Nephron (organoid): ENCODE data around the gene LCAT.

Source experiments
- H3K27ac Mint-ChIP-seq, 3 experiments: 2 replicates each; pipeline ENCODE4 v1.8.0; 2020; ENCODE audit warnings: mixed read lengths in 3 of 3, mild to moderate bottlenecking in 2 of 3, moderate library complexity in 1 of 3
- H3K27me3 Mint-ChIP-seq: 2 replicates; pipeline ENCODE4 v1.8.0; 2021; ENCODE audit warnings: low read depth, mild to moderate bottlenecking, moderate library complexity, mixed read lengths
- H3K36me3 Mint-ChIP-seq: 2 replicates; pipeline ENCODE4 v1.8.0; 2020; ENCODE audit warnings: low read depth, mixed read lengths
- H3K4me1 Mint-ChIP-seq: 2 replicates; pipeline ENCODE4 v1.8.0; 2020; ENCODE audit warnings: mixed read lengths
- H3K4me3 Mint-ChIP-seq, 3 experiments: 2 replicates each; pipeline ENCODE4 v1.8.0; 2020; ENCODE audit warnings: mild to moderate bottlenecking in 3 of 3, mixed read lengths in 3 of 3, moderate library complexity in 2 of 3
- H3K9me3 Mint-ChIP-seq: 2 replicates; pipeline ENCODE4 v1.8.0; 2020; ENCODE audit warnings: mixed read lengths
- TF ChIP-seq, protein P1 (sequence below), 3 experiments: fragments of 200-600 bp; sonication (generic); IDR thresholded peaks; one replicate each; pipeline ENCODE4 v1.5.0; 2021; ENCODE audit warnings: antibody characterized with exemption in 3 of 3; ENCODE audit not compliant: unreplicated experiment in 3 of 3

Gene LCAT

DNA sequence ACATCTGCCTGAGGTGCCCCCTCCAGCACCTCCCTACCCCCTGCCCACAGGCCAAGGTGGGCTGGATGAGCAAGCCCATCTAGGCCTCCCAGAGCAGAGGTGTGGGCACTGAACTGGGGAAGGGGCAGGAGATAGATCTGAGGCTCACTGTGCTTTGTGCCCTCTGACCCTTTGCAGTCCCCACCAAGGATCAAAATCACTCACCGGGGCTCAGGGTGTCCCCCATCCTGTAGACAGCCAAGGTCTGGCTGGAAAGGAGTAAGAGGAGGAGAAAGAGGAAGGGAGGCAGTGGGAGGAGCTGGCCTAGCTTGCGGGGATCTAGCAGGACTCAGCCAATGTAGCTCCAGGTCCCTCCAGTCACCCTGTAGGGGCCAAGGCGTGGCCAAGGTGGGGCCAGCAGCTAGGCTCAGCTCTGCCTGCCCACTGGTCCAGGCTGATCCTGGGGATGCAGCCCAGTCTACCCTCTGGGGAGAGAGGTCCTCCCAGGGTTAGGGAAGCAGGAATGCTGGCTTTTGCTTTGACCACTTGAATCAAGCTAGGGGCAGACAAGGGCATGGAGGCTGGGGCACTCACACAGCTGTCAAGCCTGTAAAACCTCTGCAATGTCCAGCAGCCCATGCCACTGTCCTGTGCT is 22.7 kb upstream of the LCAT start:
- Mint-ChIP-seq H3K4me3 (peak overlapping the region; percentile 92 to 95 (median 92)), H3K36me3 (peaks cover 14% of the 10 kb centered on the region), H3K27me3 (peaks cover 6% of the 10 kb centered on the region), H3K9me3 (no peaks in the 10 kb centered on the region), H3K27ac (peak overlapping the region; percentile 45 to 87 (median 86)), H3K4me1 (peaks cover 45% of the 10 kb centered on the region)
- TF ChIP-seq, protein P1, sequence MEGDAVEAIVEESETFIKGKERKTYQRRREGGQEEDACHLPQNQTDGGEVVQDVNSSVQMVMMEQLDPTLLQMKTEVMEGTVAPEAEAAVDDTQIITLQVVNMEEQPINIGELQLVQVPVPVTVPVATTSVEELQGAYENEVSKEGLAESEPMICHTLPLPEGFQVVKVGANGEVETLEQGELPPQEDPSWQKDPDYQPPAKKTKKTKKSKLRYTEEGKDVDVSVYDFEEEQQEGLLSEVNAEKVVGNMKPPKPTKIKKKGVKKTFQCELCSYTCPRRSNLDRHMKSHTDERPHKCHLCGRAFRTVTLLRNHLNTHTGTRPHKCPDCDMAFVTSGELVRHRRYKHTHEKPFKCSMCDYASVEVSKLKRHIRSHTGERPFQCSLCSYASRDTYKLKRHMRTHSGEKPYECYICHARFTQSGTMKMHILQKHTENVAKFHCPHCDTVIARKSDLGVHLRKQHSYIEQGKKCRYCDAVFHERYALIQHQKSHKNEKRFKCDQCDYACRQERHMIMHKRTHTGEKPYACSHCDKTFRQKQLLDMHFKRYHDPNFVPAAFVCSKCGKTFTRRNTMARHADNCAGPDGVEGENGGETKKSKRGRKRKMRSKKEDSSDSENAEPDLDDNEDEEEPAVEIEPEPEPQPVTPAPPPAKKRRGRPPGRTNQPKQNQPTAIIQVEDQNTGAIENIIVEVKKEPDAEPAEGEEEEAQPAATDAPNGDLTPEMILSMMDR (IDR thresholded peaks at IDR 0.05; ENCODE audit: unreplicated experiment in 3 of 3), result no peak

DNA sequence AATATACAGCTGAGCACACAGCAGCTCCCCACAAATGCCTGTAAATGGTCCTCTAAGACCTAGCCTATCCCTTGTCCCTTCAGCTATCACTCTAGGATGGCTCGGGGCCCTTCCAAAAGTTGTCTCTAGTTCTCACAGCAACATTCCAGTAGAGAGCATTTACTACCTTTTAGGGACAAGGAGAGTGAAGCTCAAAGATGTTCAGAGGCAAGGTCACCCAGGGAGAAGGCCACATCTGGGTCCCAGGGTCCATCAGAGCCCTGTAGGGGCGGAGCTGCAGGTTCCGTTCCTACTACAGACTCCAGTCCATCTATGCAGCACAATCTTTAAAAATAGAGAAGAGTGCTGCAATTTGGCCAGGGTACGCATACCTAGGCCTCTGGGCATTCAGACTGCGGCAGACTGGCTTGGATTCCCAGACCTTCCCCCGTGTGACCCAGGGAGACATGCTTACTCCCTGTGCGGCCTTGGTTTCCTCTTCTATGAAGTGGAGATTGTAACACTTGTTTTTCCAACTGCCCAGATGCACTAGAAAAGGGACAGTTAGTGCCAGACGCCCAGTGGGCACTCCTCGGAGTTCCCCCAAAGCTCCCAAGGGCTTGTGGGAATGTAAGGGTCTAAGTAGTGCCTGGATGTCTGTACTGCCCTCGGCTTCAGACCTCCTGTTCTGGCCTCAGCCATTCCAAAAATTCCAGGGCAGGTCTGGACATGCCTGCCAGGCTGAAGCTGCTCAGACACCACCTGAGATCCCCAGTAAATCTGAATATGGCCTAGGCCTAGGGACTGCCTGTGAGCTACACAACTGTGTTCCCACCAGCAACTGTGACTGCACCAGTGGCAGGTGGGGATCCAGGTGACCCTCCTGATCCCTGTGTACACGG is 22.0 kb upstream of the LCAT start:
- no peaks in the 10 kb centered on the region for H3K9me3 Mint-ChIP-seq
- H3K27me3 Mint-ChIP-seq, result peaks cover under 1% of the 10 kb centered on the region
- TF ChIP-seq, protein P1 (IDR thresholded peaks at IDR 0.05; ENCODE audit: unreplicated experiment in 3 of 3), result no peak
- peaks cover 45% of the 10 kb centered on the region for H3K4me1 Mint-ChIP-seq
- H3K27ac Mint-ChIP-seq, result peak overlapping the region in 2 of 3 experiments; percentile 52 to 87
- peak overlapping the region; percentile 92 to 95 (median 92) for H3K4me3 Mint-ChIP-seq
- H3K36me3 Mint-ChIP-seq, result peaks cover 17% of the 10 kb centered on the region

DNA sequence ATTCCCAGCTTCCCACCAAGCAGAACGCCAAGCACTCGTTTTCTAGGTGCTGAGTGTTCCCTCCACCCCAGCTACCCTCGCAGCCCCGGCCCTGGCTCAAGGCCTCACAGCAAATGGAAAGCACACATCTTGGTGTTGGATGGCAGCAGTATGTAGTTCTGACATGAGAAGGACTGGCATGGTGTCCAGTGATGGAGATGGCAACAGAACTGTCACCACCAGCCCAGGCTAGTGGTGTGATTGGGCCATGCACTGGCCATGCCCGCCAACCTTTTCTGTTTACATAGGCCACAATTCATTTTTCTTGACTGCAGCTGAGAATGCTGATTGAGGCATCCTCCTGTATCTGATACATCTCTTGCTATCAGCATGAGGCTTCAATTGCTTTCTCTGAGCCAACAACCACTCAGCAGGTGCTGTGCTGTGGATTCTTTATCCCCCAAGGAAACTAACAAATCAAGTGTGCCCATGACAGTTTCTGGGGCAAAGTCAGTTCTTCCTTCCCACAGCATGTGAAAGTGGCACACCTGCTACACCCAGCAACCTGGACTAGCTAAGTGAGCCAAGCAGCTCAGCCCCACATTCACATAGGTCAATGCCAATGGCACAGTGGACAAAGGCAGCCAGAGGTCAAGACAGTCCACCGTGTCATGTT is 20.7 kb upstream of the LCAT start:
- peaks cover 50% of the 10 kb centered on the region for H3K4me1 Mint-ChIP-seq
- peak overlapping the region in 2 of 3 experiments; percentile 38 to 41 for H3K4me3 Mint-ChIP-seq
- H3K27ac Mint-ChIP-seq, result peak overlapping the region in 1 of 3 experiments; percentile 42
- H3K27me3 Mint-ChIP-seq, result no peaks in the 10 kb centered on the region
- no peaks in the 10 kb centered on the region for H3K9me3 Mint-ChIP-seq
- TF ChIP-seq, protein P1 (IDR thresholded peaks at IDR 0.05; ENCODE audit: unreplicated experiment in 3 of 3), result no peak
- H3K36me3 Mint-ChIP-seq, result peaks cover 22% of the 10 kb centered on the region

DNA sequence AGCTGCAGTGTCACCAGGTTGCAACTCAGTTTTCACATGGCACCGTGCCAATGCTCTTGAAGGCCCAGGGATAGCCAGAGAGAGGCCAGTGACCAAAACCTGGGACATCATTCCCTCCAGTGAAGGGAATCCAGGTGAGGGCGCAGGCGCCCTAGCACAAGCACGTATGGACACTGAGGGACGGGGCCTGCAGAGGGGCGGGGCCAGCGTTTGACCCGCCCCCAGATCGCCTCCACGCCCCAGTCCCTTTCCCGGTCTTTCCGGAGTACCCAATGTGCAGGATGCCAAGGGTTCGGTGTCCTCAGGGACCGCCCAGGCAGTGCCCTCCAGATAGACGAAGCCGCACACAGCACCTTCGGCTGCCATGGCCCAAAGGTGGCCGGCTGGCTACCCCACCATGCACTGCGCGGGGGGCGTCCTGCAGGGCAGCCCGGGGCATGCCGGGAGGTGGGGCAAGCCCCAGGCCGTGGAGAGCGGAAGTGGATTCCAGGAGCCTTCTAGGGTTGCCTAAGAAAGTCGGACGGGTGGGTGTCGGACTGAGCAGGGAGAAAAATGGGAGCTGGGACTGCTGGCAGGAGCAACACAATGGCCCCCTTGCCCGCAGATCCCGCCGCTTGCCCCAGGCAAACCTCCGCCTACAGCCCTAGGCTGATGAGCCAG is 19.9 kb upstream of the LCAT start:
- H3K27me3 Mint-ChIP-seq, result no peaks in the 10 kb centered on the region
- no peak overlapping the region for H3K27ac Mint-ChIP-seq
- H3K9me3 Mint-ChIP-seq, result no peaks in the 10 kb centered on the region
- TF ChIP-seq, protein P1 (IDR thresholded peaks at IDR 0.05; ENCODE audit: unreplicated experiment in 3 of 3), result no peak
- H3K4me1 Mint-ChIP-seq, result peaks cover 45% of the 10 kb centered on the region
- H3K36me3 Mint-ChIP-seq, result peaks cover 24% of the 10 kb centered on the region
- no peak overlapping the region for H3K4me3 Mint-ChIP-seq

DNA sequence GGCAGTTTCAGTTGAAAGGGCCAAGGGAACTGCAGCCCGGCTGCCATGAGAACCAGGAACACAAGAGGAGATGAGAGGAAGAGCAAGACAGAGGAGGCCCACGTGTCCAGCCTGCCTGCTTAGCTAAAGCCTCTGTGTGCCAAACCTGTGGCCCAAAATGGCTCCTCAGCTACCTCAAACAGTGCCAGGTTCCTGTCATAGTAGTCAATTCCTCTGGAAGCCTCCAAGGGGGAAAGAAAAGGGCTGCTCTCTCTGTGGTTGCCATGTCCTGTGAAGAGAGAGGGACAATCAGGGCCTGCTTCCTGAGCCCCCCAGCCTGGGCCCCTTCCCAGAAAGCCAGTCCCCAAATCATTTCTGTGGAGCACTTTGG is 19.4 kb upstream of the LCAT start:
- H3K36me3 Mint-ChIP-seq, result peaks cover 29% of the 10 kb centered on the region
- TF ChIP-seq, protein P1 (IDR thresholded peaks at IDR 0.05; ENCODE audit: unreplicated experiment in 3 of 3), result no peak
- peaks cover 45% of the 10 kb centered on the region for H3K4me1 Mint-ChIP-seq
- no peaks in the 10 kb centered on the region for H3K9me3 Mint-ChIP-seq
- H3K27me3 Mint-ChIP-seq, result no peaks in the 10 kb centered on the region
- peak overlapping the region in 1 of 3 experiments; percentile 15 for H3K27ac Mint-ChIP-seq
- peak overlapping the region in 1 of 3 experiments; percentile 30 for H3K4me3 Mint-ChIP-seq
